Endodermal cell (in vitro differentiated cells): ENCODE data around the gene FURIN. TPM values are rescaled to one million over a fixed set of nuclear protein-coding genes. Genes with fewer than 3 reads are reported as not detected.

Source experiments
- DNase-seq: peaks from one replicate; pipeline ENCODE4 v3.0.0-alpha.2; 2017
- H3K27ac ChIP-seq: 2 replicates; pipeline ENCODE4 v1.5.1; 2013; ENCODE audit warnings: mild to moderate bottlenecking, low read depth, low read length, moderate library complexity
- H3K27me3 ChIP-seq: 2 replicates; pipeline ENCODE4 v1.6.1; 2013; ENCODE audit warnings: mild to moderate bottlenecking, low read length, moderate library complexity; ENCODE audit not compliant: insufficient read depth, control insufficient read depth, poor library complexity, severe bottlenecking
- H3K36me3 ChIP-seq: 2 replicates; pipeline ENCODE4 v1.7.0; 2013; ENCODE audit warnings: mild to moderate bottlenecking, low read length, moderate library complexity; ENCODE audit not compliant: control insufficient read depth, insufficient read depth
- H3K4me1 ChIP-seq: one replicate; pipeline ENCODE4 v1.7.0; 2013; ENCODE audit warnings: low read length; ENCODE audit not compliant: control insufficient read depth, insufficient read depth
- H3K4me3 ChIP-seq: 2 replicates; pipeline ENCODE4 v1.5.1; 2013; ENCODE audit warnings: mild to moderate bottlenecking, low read length, moderate library complexity
- H3K9ac ChIP-seq: 2 replicates; pipeline ENCODE4 v1.6.1; 2013; ENCODE audit warnings: mild to moderate bottlenecking, low read length, moderate library complexity; ENCODE audit not compliant: poor library complexity, severe bottlenecking; ENCODE audit errors: extremely low read depth
- H3K9me3 ChIP-seq: 2 replicates; pipeline ENCODE4 v1.6.1; 2013; ENCODE audit warnings: mild to moderate bottlenecking, low read length, moderate library complexity; ENCODE audit not compliant: control insufficient read depth
- H3K27ac Mint-ChIP-seq: 2 replicates; pipeline ENCODE4 v1.8.0; 2020; ENCODE audit warnings: mixed read lengths
- H3K27me3 Mint-ChIP-seq: 2 replicates; pipeline ENCODE4 v1.8.0; 2021; ENCODE audit warnings: mild to moderate bottlenecking, mixed read lengths; ENCODE audit not compliant: insufficient read depth
- H3K36me3 Mint-ChIP-seq: 2 replicates; pipeline ENCODE4 v1.8.0; 2020; ENCODE audit warnings: low read depth, mixed read lengths
- H3K4me1 Mint-ChIP-seq: 2 replicates; pipeline ENCODE4 v1.8.0; 2020; ENCODE audit warnings: mixed read lengths
- H3K4me3 Mint-ChIP-seq: 2 replicates; pipeline ENCODE4 v1.8.0; 2020; ENCODE audit warnings: mild to moderate bottlenecking, moderate library complexity, mixed read lengths
- H3K9me3 Mint-ChIP-seq: 2 replicates; pipeline ENCODE4 v1.8.0; 2020; ENCODE audit warnings: mild to moderate bottlenecking, mixed read lengths
- WGBS, 2 experiments: methylation state at CpG; one replicate each; pipeline versions ENCODE4 v1.1.5 to v1.1.7; 2013; ENCODE audit warnings: missing lambda C conversion rate in 2 of 2, mixed read lengths in 1 of 2; ENCODE audit not compliant: insufficient coverage in 1 of 2, insufficient read length in 1 of 2; 5-methylcytosine and 5-hydroxymethylcytosine counted together
- total RNA-seq, 2 donors: library from RNA; stranded (reverse); fragmentation: NEBNext Ultra II Directional in 1 of 2; extraction: Animal tissue kit (Norgen Biotek cat#: 25700) in 1 of 2; gene quantifications; 2 replicates in 1 of 2; 3 replicates in 1 of 2; pipeline ENCODE4 v1.2.1, GENCODE V29; 2021
- TF ChIP-seq, protein P1 (sequence below): fragments of 200-600 bp; sonication (generic); conservative IDR thresholded peaks from 2 replicates; pipeline ENCODE4 v1.5.0; 2021; ENCODE audit warnings: antibody characterized with exemption, mild to moderate bottlenecking

The FURIN gene
- total RNA-seq, 2 donors from 2014 or later: 96.3 to 108 TPM

DNA sequence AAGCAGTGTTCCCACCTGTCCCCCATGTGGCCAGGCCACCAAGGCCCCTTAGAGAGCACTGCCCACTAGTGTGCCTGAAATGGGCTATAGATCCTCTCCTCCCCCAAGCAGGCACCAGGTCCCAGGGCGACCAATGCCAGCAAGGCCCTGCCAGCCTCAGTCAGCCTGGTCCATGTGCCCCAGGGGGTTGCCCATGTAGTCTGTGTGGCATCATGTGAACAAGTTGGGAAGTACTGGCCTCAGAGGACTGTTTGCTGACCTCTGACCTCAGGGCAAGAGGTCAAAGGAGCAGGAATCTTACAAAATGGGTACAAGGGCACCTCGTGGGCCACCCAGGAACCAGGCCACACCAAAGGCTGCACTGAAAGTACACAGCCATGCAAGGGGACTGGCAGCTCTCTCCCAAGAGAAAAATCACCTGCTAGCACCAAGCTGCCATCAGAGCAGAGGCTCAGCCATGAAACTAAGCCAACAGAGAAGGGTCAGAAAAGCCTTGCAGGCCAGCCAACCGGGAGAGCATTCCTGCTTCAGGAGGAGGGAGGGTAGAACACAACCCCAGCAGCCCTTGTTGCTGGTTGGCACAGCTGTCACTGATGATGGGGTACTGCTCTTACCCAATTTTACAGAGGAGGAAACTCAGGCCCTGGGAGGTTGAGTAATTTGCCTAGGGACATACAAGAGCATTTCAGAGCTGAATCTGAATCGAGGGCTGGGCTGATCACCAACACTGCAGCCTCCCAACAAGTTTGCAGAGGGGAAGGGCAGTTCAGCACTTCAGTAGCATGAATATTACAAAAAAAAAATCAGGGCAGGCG is 5.2 kb upstream of the FURIN start:
- Histone ChIP-seq H3K4me3 (no peak overlapping the region), H3K4me1 (peaks cover 12% of the 10 kb centered on the region), H3K27ac (no peak overlapping the region), H3K9me3 (no peaks in the 10 kb centered on the region), H3K36me3 (no peaks in the 10 kb centered on the region), H3K27me3 (no peaks in the 10 kb centered on the region), H3K9ac (no peak overlapping the region)
- TF ChIP-seq, protein P1, sequence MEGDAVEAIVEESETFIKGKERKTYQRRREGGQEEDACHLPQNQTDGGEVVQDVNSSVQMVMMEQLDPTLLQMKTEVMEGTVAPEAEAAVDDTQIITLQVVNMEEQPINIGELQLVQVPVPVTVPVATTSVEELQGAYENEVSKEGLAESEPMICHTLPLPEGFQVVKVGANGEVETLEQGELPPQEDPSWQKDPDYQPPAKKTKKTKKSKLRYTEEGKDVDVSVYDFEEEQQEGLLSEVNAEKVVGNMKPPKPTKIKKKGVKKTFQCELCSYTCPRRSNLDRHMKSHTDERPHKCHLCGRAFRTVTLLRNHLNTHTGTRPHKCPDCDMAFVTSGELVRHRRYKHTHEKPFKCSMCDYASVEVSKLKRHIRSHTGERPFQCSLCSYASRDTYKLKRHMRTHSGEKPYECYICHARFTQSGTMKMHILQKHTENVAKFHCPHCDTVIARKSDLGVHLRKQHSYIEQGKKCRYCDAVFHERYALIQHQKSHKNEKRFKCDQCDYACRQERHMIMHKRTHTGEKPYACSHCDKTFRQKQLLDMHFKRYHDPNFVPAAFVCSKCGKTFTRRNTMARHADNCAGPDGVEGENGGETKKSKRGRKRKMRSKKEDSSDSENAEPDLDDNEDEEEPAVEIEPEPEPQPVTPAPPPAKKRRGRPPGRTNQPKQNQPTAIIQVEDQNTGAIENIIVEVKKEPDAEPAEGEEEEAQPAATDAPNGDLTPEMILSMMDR: no peak
- Mint-ChIP-seq H3K9me3 (no peaks in the 10 kb centered on the region), H3K4me3 (no peak overlapping the region), H3K36me3 (no peaks in the 10 kb centered on the region), H3K27ac (peak overlapping the region; percentile 31), H3K27me3 (no peaks in the 10 kb centered on the region), H3K4me1 (peaks cover 30% of the 10 kb centered on the region)
- DNase-seq: no peak
- WGBS, 2 experiments: 77 to 88% methylated on average over 4 to 5 of the region's 5 CpGs

DNA sequence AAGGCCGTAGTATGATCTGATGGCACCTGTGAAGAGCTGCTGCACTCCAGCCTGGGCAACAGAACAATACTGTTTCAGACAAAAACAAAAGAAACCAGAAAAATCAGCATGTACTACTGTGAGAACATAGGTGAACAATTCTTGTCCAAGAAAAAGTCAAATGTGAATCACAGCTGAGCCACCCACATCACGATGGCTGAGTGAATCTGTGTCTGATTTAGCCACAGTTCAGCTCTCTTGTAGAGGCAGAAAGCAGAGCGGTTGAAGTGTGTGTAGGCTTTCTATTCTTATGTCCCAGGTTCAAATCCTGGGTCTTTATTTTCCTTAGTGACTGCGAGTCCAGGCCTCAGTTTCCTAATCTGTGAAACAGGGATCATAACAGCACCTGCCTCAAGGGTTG is 4.4 kb upstream of the FURIN start:
- Histone ChIP-seq H3K27me3 (no peaks in the 10 kb centered on the region), H3K36me3 (no peaks in the 10 kb centered on the region), H3K27ac (no peak overlapping the region), H3K4me3 (no peak overlapping the region), H3K4me1 (peaks cover 18% of the 10 kb centered on the region), H3K9me3 (no peaks in the 10 kb centered on the region), H3K9ac (no peak overlapping the region)
- WGBS, 2 experiments: 90 to 91% methylated on average over 4 of the region's 4 CpGs
- Mint-ChIP-seq H3K27me3 (no peaks in the 10 kb centered on the region), H3K36me3 (no peaks in the 10 kb centered on the region), H3K4me3 (no peak overlapping the region), H3K4me1 (peaks cover 38% of the 10 kb centered on the region), H3K27ac (no peak overlapping the region), H3K9me3 (no peaks in the 10 kb centered on the region)
- TF ChIP-seq, protein P1: no peak
- no peak for DNase-seq

DNA sequence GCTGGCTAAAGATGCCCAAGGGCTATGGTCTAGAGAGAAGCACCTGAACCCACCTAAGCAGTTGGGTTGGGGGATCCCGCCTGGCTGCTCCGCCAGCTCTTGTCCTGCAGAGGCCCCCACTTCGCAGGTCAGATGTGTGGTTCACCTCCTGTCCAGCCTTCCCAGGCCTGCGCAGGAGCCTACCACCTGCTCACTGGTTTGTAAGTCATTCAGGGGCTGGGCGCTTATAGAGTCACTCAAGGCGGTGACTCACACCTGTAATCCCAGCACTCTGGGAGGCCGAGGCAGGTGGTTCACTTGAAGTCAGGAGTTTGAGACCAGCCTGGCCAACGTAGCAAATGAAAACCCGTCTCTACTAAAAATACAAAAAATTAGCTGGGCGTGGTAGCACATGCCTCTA is 3.9 kb upstream of the FURIN start:
- TF ChIP-seq, protein P1: peak; percentile 23
- no peaks in the 10 kb centered on the region for H3K36me3 ChIP-seq
- Mint-ChIP-seq H3K9me3 (no peaks in the 10 kb centered on the region), H3K27ac (no peak overlapping the region), H3K36me3 (no peaks in the 10 kb centered on the region), H3K4me3 (no peak overlapping the region), H3K27me3 (no peaks in the 10 kb centered on the region), H3K4me1 (peaks cover 38% of the 10 kb centered on the region)
- peak; percentile 71 for DNase-seq
- no peaks in the 10 kb centered on the region for H3K9me3 ChIP-seq
- H3K27me3 ChIP-seq: no peaks in the 10 kb centered on the region
- no peak overlapping the region for H3K27ac ChIP-seq
- peaks cover 19% of the 10 kb centered on the region for H3K4me1 ChIP-seq
- H3K9ac ChIP-seq: no peak overlapping the region
- 94% methylated on average over 10 of the region's 10 CpGs for WGBS, 2 experiments
- H3K4me3 ChIP-seq: no peak overlapping the region
